Measurements from ENCODE around the gene EOMES.

The EOMES gene

DNA sequence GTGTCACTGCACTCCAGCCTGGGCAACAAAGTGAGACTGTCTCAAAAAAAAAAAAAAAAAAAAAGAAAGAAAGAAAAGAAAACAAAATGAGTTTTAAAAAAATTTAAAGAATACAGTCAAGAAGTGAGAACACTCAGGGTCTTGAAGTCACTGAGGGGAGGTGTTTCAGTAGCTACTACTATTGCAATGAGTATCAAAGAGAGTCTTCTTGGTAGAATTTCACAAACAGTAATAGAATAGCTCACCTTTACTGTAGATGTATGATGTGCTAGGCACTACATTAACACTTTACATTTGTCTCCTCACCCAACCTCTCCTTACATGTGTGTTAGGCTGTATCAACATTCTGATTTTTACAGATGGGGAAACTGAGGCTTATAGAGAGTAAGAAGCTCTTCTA, 43.9 kb downstream of the EOMES start:
- DNase-seq, result no peak

GRCh38 chr3:27677565-27677964, 44.6 kb downstream of the EOMES start:
- no peak for DNase-seq

- DNase-seq, result no peak
Measured at GRCh38 chr3:27675287-27675686, 46.8 kb downstream of the EOMES start.

DNA sequence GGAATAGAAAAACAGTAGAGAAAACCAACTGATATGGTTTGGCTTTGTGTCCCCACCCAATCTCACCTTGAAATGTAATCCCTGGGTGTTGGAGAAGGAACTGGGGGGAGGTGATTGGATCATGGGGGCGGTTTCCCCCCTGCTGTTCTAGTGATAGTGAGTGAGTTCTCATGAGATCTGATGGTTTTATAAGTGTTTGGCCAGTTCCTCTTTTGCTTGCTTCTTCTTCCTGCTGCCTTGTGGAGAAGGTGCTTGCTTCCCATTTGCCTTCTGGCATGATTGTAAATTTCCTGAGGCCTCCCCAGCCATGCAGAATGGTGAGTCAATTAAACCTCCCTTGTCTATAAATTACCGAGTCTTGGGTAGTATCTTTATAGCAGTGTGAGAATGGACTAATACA, 48.4 kb downstream of the EOMES start:
- no peak for DNase-seq

DNA sequence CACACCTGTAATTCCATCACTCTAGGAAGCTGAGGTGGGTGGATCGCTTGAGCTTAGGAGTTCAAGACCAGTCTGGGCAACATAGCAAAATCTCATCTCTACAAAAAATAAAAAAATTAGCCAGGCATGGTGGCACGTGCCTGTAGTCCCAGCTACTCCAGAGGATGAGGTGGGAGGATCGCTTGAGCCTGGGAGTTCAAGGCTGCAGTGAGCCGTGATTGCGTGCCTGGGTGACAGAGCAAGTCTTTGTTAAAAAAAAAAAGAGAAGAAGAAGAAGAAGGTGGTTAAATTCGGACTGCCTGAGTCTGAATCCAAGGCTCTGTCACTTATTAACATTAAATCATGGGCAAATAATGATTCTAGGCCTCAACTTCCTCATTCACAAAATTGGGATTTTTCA, 51.0 kb downstream of the EOMES start:
- DNase-seq, result no peak

- DNase-seq, result no peak
Measured at GRCh38 chr3:27670619-27671018, 51.5 kb downstream of the EOMES start.

DNA sequence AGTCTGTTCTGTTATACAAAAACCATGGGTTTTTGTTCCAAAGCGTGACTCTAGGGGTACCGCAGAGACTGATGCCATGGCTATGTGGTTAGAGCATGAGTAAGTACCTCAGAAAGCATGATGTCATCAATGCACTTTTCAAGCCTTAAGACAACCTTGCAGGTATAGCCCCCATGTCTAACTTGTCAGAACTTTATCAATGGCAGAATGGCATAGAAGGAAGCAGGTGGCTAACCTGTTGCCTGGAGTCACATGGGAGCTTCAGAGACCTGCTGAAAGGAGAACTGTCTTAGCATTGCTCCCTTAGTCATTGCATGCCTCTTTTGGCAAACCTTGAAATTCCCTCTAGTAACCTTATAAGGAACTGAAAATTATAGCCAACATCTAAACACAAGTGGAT, 52.5 kb downstream of the EOMES start:
- DNase-seq, result no peak

DNA sequence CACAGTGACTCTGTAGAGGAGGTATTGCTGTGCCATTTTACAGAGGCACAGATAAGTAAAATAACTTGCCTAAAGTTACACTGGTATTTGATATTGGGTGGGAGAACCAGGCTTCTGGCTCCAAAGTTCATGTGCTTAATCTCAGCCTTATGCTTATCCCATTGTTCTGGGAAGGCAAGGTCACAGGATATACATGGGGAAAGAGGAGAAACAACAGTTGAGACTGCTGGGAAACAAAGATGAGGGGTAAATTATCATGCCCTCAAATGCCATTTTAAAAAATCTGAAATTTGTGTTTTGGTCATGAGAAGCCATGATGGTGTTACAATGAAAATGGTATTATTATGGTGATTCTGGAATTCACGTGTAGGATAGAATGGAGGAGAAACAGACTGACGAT, 54.4 kb downstream of the EOMES start:
- DNase-seq, result no peak

- DNase-seq, result peak; percentile 8
Measured at GRCh38 chr3:27666708-27667107, 55.4 kb downstream of the EOMES start.

DNA sequence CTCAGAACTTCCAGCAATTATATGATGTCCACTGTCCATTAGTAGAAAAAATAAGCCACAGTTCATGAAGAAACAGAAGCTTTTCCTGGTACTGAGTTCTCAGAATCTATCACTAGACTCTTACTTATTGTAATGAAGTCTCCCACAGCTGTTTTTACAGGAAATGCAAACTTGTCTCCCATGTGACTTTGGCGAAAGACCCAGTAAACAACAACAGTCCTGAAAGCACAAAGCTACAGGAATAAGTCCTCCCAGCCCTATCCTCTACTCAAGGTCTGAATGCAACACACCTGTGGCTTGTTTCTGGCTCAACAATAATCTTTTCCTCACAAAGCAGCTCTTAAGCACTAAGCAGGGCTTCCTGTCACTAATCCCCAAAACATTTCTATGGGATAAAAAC, 55.9 kb downstream of the EOMES start:
- DNase-seq, result no peak
